ENCODE results near the gene TP53I13. TPM values are rescaled to one million over a fixed set of nuclear protein-coding genes. Genes with fewer than 3 reads are reported as not detected.

TP53I13 gene
- total and polyA plus RNA-seq, 2 of the 13 experiments (the other 11 are each of a cell fraction or from before 2014, with no cell fraction given), result 16.9 to 25.7 TPM

- TF ChIP-seq GLI4 (CRISPR knock-in tag; IDR thresholded peaks at IDR 0.05; ENCODE audit: borderline replicate concordance) (no peak), GTF2F1 (IDR thresholded peaks at IDR 0.05; ENCODE audit: low read length) (no peak), E2F2 (CRISPR knock-in tag; IDR thresholded peaks at IDR 0.05; ENCODE audit: borderline replicate concordance) (no peak), ARID2 (CRISPR knock-in tag; IDR thresholded peaks at IDR 0.05; ENCODE audit: borderline replicate concordance) (no peak), HCFC1 (IDR thresholded peaks at IDR 0.05; ENCODE audit: low read depth, low read length) (no peak), IRF2 (CRISPR knock-in tag; IDR thresholded peaks at IDR 0.05) (peak; percentile 70; the same call in 1 of the 2 replicates), SMARCC2 (IDR thresholded peaks at IDR 0.05) (no peak), ZNF724P (CRISPR knock-in tag; IDR thresholded peaks at IDR 0.05; ENCODE audit: borderline replicate concordance) (no peak), YEATS2 (CRISPR knock-in tag; IDR thresholded peaks at IDR 0.05; ENCODE audit: borderline replicate concordance) (no peak; the same call in 1 of the 2 replicates), ARID4A (CRISPR knock-in tag; IDR thresholded peaks at IDR 0.05; ENCODE audit: borderline replicate concordance) (peak; percentile 17; the same call in 1 of the 2 replicates), HMG20B (CRISPR knock-in tag; conservative IDR thresholded peaks at IDR 0.05) (no peak), ZNF572 (CRISPR knock-in tag; IDR thresholded peaks at IDR 0.05) (no peak), SRF (IDR thresholded peaks at IDR 0.05; ENCODE audit: low read depth, low read length) (no peak), ATAD3A (CRISPR knock-in tag; IDR thresholded peaks at IDR 0.05) (no peak), ZBTB44 (CRISPR knock-in tag; IDR thresholded peaks at IDR 0.05) (no peak), ZBTB14 (CRISPR knock-in tag; IDR thresholded peaks at IDR 0.05) (no peak), KDM2A (CRISPR knock-in tag; IDR thresholded peaks at IDR 0.05; ENCODE audit: borderline replicate concordance, low read depth) (peak; percentile 81), STAT6 (CRISPR knock-in tag; IDR thresholded peaks at IDR 0.05; ENCODE audit: borderline replicate concordance) (no peak)
Measured at GRCh38 chr17:29579866-29580771, 11.6 kb downstream of the TP53I13 start (continued).

Data from HepG2 (cell line).